K562 (cell line): Measurements from ENCODE around the gene PTPRF. TPM values are rescaled to one million over a fixed set of nuclear protein-coding genes. Genes with fewer than 3 reads are reported as not detected.
A peak's percentile ranks its signal among the peaks of the same experiment; 100 is the strongest.

Experiments used
- ARID1B ChIP-seq: fragments of 450-650 bp; IDR thresholded peaks from 2 replicates; pipeline ENCODE4 v1.6.1; 2016; ENCODE audit warnings: antibody characterized with exemption, mild to moderate bottlenecking, inconsistent platforms
- ATF2 ChIP-seq: sonication (generic); formaldehyde crosslinking; IDR thresholded peaks from 2 replicates; pipeline ENCODE4 v1.8.1; 2022; ENCODE audit warnings: missing genetic modification reagents
- BHLHE40 ChIP-seq: IDR thresholded peaks from 2 replicates; pipeline ENCODE4 v1.6.1; 2011; ENCODE audit warnings: low read length, improper control_type of control experiment
- HEY1 ChIP-seq: fragments of 250-450 bp; sonication (Bioruptor Pico); IDR thresholded peaks from 2 replicates; pipeline ENCODE4 v1.5.0; 2020; ENCODE audit warnings: mild to moderate bottlenecking, moderate library complexity, borderline replicate concordance
- HNRNPH1 ChIP-seq: fragments of 200-400 bp; formaldehyde crosslinking; optimal IDR thresholded peaks from 2 replicates; pipeline ENCODE3; 2017; ENCODE audit warnings: low read depth, mild to moderate bottlenecking, low read length, moderate library complexity
- JUNB ChIP-seq: fragments of 450-650 bp; formaldehyde crosslinking; conservative IDR thresholded peaks from 2 replicates; pipeline ENCODE4 v1.4.0; 2020; ENCODE audit warnings: mild to moderate bottlenecking
- KDM5B ChIP-seq: fragments of 200-600 bp; sonication (generic); IDR thresholded peaks from 2 replicates; pipeline ENCODE4 v1.6.1; 2012; ENCODE audit warnings: low read depth, mild to moderate bottlenecking, moderate library complexity, low read length, control low read depth, inconsistent platforms; ENCODE audit not compliant: insufficient replicate concordance
- MNT ChIP-seq, 2 experiments: fragments of 450-650 bp; conservative IDR thresholded peaks; 2 replicates each; pipeline ENCODE4 v1.6.1; 2017; ENCODE audit warnings: mild to moderate bottlenecking in 2 of 2, moderate library complexity in 2 of 2
- XRCC5 ChIP-seq: fragments of 200-400 bp; formaldehyde crosslinking; IDR thresholded peaks from 2 replicates; pipeline ENCODE4 v1.6.1; 2017; ENCODE audit warnings: low read depth, mild to moderate bottlenecking, low read length
- ZNF282 ChIP-seq: sonication (generic); formaldehyde crosslinking; IDR thresholded peaks from 2 replicates; pipeline ENCODE4 v1.8.1; 2023; ENCODE audit warnings: missing genetic modification reagents
- ZNF41 ChIP-seq: fragments of 250-450 bp; sonication (Bioruptor Pico); conservative IDR thresholded peaks from 2 replicates; pipeline ENCODE4 v1.4.0; 2020; ENCODE audit warnings: mild to moderate bottlenecking
- ZNF644 ChIP-seq: fragments of 200-800 bp; sonication (Bioruptor generic); IDR thresholded peaks from 2 replicates; pipeline ENCODE4 v1.6.1; 2016; ENCODE audit warnings: low read depth, missing genetic modification characterization, missing compliant biosample characterization
- polyA plus RNA-seq, 8 experiments: library from polyadenylated mRNA; depleted of rRNA in 4 of 8; stranded (reverse) in 5 of 8; unstranded in 3 of 8; fragments of >200 nt; fragmentation: Nextera tagmentation in 2 of 8; fragmentation: Illumina TruSeq in 1 of 8; extraction: Ambion mirVana in 2 of 8; extraction: Trizol in 1 of 8; gene quantifications; 2 replicates each; pipeline versions ENCODE4 v1.2.1 to v1.2.3, GENCODE V29; 2011 to 2014; ENCODE audit warnings: inconsistent platforms in 1 of 8, missing spikeins in 1 of 8
- total RNA-seq, 7 experiments: library from RNA; depleted of rRNA in 6 of 7; stranded (reverse); fragments of >200 nt in 6 of 7; fragmentation: Illumina TruSeq in 2 of 7; extraction: Trizol in 2 of 7; gene quantifications; 2 replicates each; pipeline versions ENCODE4 v1.2.1 to v1.2.3, GENCODE V29; 2011 to 2021; ENCODE audit warnings: low replicate concordance in 1 of 7
- TF ChIP-seq, protein P1 (sequence below): fragments of 200-800 bp; sonication (Bioruptor generic); IDR thresholded peaks from 2 replicates; pipeline ENCODE4 v1.6.1; 2017; ENCODE audit warnings: missing genetic modification characterization, missing compliant biosample characterization
- TF ChIP-seq, protein P2 (sequence below): sonication (generic); formaldehyde crosslinking; IDR thresholded peaks from 2 replicates; pipeline ENCODE4 v1.8.0; 2023; ENCODE audit warnings: mild to moderate bottlenecking, missing genetic modification reagents
- TF ChIP-seq, protein P3 (sequence below): sonication (generic); formaldehyde crosslinking; IDR thresholded peaks from 2 replicates; pipeline ENCODE4 v1.8.1; 2023; ENCODE audit warnings: mild to moderate bottlenecking, missing genetic modification reagents, moderate library complexity
- TF ChIP-seq, protein P4 (sequence below): fragments of 250-450 bp; sonication (Bioruptor Pico); IDR thresholded peaks from 2 replicates; pipeline ENCODE4 v1.5.0; 2021
- TF ChIP-seq, protein P5 (sequence below): sonication (generic); formaldehyde crosslinking; IDR thresholded peaks from 2 replicates; pipeline ENCODE4 v1.8.0; 2022; ENCODE audit warnings: mild to moderate bottlenecking, missing genetic modification reagents

Gene PTPRF
- total and polyA plus RNA-seq, 9 of the 15 experiments (the other 6 are each of a cell fraction or from before 2014, with no cell fraction given): 0.13 to 4.3 (median 1.1) TPM

- no peak for TF ChIP-seq HEY1 (CRISPR knock-in tag)
- no peak for TF ChIP-seq ATF2 (CRISPR knock-in tag)
- no peak for TF ChIP-seq JUNB
- TF ChIP-seq, protein P1, sequence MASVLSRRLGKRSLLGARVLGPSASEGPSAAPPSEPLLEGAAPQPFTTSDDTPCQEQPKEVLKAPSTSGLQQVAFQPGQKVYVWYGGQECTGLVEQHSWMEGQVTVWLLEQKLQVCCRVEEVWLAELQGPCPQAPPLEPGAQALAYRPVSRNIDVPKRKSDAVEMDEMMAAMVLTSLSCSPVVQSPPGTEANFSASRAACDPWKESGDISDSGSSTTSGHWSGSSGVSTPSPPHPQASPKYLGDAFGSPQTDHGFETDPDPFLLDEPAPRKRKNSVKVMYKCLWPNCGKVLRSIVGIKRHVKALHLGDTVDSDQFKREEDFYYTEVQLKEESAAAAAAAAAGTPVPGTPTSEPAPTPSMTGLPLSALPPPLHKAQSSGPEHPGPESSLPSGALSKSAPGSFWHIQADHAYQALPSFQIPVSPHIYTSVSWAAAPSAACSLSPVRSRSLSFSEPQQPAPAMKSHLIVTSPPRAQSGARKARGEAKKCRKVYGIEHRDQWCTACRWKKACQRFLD (CRISPR knock-in tag): no peak
- no peak for TF ChIP-seq KDM5B
- TF ChIP-seq, protein P2, sequence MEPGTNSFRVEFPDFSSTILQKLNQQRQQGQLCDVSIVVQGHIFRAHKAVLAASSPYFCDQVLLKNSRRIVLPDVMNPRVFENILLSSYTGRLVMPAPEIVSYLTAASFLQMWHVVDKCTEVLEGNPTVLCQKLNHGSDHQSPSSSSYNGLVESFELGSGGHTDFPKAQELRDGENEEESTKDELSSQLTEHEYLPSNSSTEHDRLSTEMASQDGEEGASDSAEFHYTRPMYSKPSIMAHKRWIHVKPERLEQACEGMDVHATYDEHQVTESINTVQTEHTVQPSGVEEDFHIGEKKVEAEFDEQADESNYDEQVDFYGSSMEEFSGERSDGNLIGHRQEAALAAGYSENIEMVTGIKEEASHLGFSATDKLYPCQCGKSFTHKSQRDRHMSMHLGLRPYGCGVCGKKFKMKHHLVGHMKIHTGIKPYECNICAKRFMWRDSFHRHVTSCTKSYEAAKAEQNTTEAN (CRISPR knock-in tag): no peak
- TF ChIP-seq MNT (conservative IDR thresholded peaks at IDR 0.05): 0 out of 4 replicates have a peak, but pooled peaks of 1 of the 2 experiments have one; percentile 14
- TF ChIP-seq ZNF282 (CRISPR knock-in tag): no peak
- TF ChIP-seq, protein P3, sequence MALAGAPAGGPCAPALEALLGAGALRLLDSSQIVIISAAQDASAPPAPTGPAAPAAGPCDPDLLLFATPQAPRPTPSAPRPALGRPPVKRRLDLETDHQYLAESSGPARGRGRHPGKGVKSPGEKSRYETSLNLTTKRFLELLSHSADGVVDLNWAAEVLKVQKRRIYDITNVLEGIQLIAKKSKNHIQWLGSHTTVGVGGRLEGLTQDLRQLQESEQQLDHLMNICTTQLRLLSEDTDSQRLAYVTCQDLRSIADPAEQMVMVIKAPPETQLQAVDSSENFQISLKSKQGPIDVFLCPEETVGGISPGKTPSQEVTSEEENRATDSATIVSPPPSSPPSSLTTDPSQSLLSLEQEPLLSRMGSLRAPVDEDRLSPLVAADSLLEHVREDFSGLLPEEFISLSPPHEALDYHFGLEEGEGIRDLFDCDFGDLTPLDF: no peak
- no peak for TF ChIP-seq ARID1B
- TF ChIP-seq HNRNPH1: no peak
- TF ChIP-seq ZNF644 (tag): no peak
- TF ChIP-seq ZNF41 (CRISPR knock-in tag): no peak
- TF ChIP-seq, protein P4, sequence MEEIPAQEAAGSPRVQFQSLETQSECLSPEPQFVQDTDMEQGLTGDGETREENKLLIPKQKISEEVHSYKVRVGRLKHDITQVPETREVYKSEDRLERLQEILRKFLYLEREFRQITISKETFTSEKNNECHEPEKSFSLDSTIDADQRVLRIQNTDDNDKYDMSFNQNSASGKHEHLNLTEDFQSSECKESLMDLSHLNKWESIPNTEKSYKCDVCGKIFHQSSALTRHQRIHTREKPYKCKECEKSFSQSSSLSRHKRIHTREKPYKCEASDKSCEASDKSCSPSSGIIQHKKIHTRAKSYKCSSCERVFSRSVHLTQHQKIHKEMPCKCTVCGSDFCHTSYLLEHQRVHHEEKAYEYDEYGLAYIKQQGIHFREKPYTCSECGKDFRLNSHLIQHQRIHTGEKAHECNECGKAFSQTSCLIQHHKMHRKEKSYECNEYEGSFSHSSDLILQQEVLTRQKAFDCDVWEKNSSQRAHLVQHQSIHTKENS (CRISPR knock-in tag): no peak
- TF ChIP-seq BHLHE40: no peak
- TF ChIP-seq, protein P5, sequence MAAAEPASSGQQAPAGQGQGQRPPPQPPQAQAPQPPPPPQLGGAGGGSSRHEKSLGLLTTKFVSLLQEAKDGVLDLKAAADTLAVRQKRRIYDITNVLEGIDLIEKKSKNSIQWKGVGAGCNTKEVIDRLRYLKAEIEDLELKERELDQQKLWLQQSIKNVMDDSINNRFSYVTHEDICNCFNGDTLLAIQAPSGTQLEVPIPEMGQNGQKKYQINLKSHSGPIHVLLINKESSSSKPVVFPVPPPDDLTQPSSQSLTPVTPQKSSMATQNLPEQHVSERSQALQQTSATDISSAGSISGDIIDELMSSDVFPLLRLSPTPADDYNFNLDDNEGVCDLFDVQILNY: no peak
- TF ChIP-seq XRCC5: no peak
These were observed 35.1 kb downstream of the PTPRF start (continued) for GRCh38 chr1:43565600-43566360.
